Osteoblast (primary cell): Measurements from ENCODE around the gene SLC35E4. TPM values are rescaled to one million over a fixed set of nuclear protein-coding genes. Genes with fewer than 3 reads are reported as not detected.

ENCODE experiments used
- DNase-seq: peaks from one replicate; pipeline ENCODE4 v3.0.0; 2011; ENCODE audit warnings: low spot score, mixed read lengths; ENCODE audit not compliant: insufficient read length; ENCODE audit errors: missing footprints
- H2AFZ ChIP-seq: 2 replicates; pipeline ENCODE4 v1.6.0; 2011; ENCODE audit warnings: mild to moderate bottlenecking, low read length
- H3K27ac ChIP-seq: 2 replicates; pipeline ENCODE4 v1.5.1; 2011; ENCODE audit warnings: mild to moderate bottlenecking, low read depth, low read length, moderate library complexity
- H3K27me3 ChIP-seq: 2 replicates; pipeline ENCODE4 v1.6.0; 2012; ENCODE audit warnings: mild to moderate bottlenecking, control low read depth, inconsistent platforms, low read length, moderate library complexity; ENCODE audit not compliant: insufficient read depth
- H3K36me3 ChIP-seq: 2 replicates; pipeline ENCODE4 v1.5.1; 2011; ENCODE audit warnings: mild to moderate bottlenecking, low read length, control low read depth, moderate library complexity; ENCODE audit not compliant: insufficient read depth
- H3K4me1 ChIP-seq: 2 replicates; pipeline ENCODE4 v1.5.1; 2011; ENCODE audit warnings: mild to moderate bottlenecking, low read length, control low read depth, moderate library complexity; ENCODE audit not compliant: insufficient read depth
- H3K4me2 ChIP-seq: 2 replicates; pipeline ENCODE4 v1.6.0; 2011; ENCODE audit warnings: mild to moderate bottlenecking, low read length; ENCODE audit not compliant: insufficient read depth
- H3K4me3 ChIP-seq: fragments of 200-600 bp; sonication (generic); 3 replicates; pipeline ENCODE4 v1.5.1; 2012; ENCODE audit warnings: mild to moderate bottlenecking, low read length, inconsistent platforms; ENCODE audit not compliant: insufficient read depth
- H3K79me2 ChIP-seq: 2 replicates; pipeline ENCODE4 v1.6.0; 2012; ENCODE audit warnings: mild to moderate bottlenecking, low read length, control low read depth, inconsistent platforms; ENCODE audit not compliant: insufficient read depth
- H3K9me3 ChIP-seq: 2 replicates; pipeline ENCODE4 v1.5.1; 2011; ENCODE audit warnings: low read depth, low read length, control low read depth
- H4K20me1 ChIP-seq: 2 replicates; pipeline ENCODE4 v1.6.0; 2012; ENCODE audit warnings: mild to moderate bottlenecking, low read length, control low read depth; ENCODE audit not compliant: insufficient read depth
- CTCF ChIP-seq: IDR thresholded peaks from 2 replicates; pipeline ENCODE4 v1.5.1; 2011; ENCODE audit warnings: mild to moderate bottlenecking, low read depth, low read length, moderate library complexity; ENCODE audit errors: extremely low read depth
- total RNA-seq: library from RNA; depleted of rRNA; stranded (reverse); fragments of >200 nt; gene quantifications from 2 replicates; pipeline ENCODE4 v1.2.3, GENCODE V29; 2012

Gene SLC35E4
- total RNA-seq, 1 donor, result 13.0 TPM

- no peak for TF ChIP-seq CTCF
- no peaks in the 10 kb centered on the region for H3K79me2 ChIP-seq
- H3K27ac ChIP-seq, result no peak overlapping the region
- no peaks in the 10 kb centered on the region for H3K27me3 ChIP-seq
- H2AFZ ChIP-seq, result no peak overlapping the region
- no peak overlapping the region for H3K4me3 ChIP-seq
- no peak overlapping the region for H3K4me2 ChIP-seq
- DNase-seq, result no peak
- no peaks in the 10 kb centered on the region for H4K20me1 ChIP-seq
- no peaks in the 10 kb centered on the region for H3K9me3 ChIP-seq
- no peaks in the 10 kb centered on the region for H3K36me3 ChIP-seq
- no peaks in the 10 kb centered on the region for H3K4me1 ChIP-seq
Measured at GRCh38 chr22:30655532-30655931, 20.0 kb downstream of the SLC35E4 start.

- no peak for DNase-seq
Measured at GRCh38 chr22:30662040-30662439, 26.5 kb downstream of the SLC35E4 start.

GRCh38 chr22:30664798-30665197, 29.2 kb downstream of the SLC35E4 start:
- H3K4me3 ChIP-seq, result no peak overlapping the region
- H3K27ac ChIP-seq, result no peak overlapping the region
- peaks cover 14% of the 10 kb centered on the region for H3K4me1 ChIP-seq
- no peaks in the 10 kb centered on the region for H3K9me3 ChIP-seq
- H3K4me2 ChIP-seq, result no peak overlapping the region
- TF ChIP-seq CTCF, result no peak
- peaks cover 21% of the 10 kb centered on the region for H3K36me3 ChIP-seq
- no peaks in the 10 kb centered on the region for H3K27me3 ChIP-seq
- no peak overlapping the region for H2AFZ ChIP-seq
- no peak for DNase-seq
- H4K20me1 ChIP-seq, result no peaks in the 10 kb centered on the region
- peaks cover 15% of the 10 kb centered on the region for H3K79me2 ChIP-seq

More at GRCh38 chr22:30662040-30662439, 26.5 kb downstream of the SLC35E4 start:
- Histone ChIP-seq H3K79me2 (peaks cover 15% of the 10 kb centered on the region), H3K36me3 (peaks cover 21% of the 10 kb centered on the region), H4K20me1 (no peaks in the 10 kb centered on the region), H3K27ac (no peak overlapping the region), H2AFZ (no peak overlapping the region), H3K9me3 (no peaks in the 10 kb centered on the region), H3K27me3 (no peaks in the 10 kb centered on the region), H3K4me1 (peaks cover 6% of the 10 kb centered on the region), H3K4me3 (no peak overlapping the region), H3K4me2 (no peak overlapping the region)
- no peak for TF ChIP-seq CTCF

- no peak for DNase-seq
- Histone ChIP-seq H3K4me2 (no peak overlapping the region), H3K36me3 (peaks cover 21% of the 10 kb centered on the region), H3K4me3 (no peak overlapping the region), H4K20me1 (no peaks in the 10 kb centered on the region), H2AFZ (no peak overlapping the region), H3K27ac (no peak overlapping the region), H3K79me2 (peaks cover 15% of the 10 kb centered on the region), H3K27me3 (no peaks in the 10 kb centered on the region), H3K9me3 (no peaks in the 10 kb centered on the region), H3K4me1 (peaks cover 14% of the 10 kb centered on the region)
- no peak for TF ChIP-seq CTCF
Measured at GRCh38 chr22:30665266-30665665, 29.7 kb downstream of the SLC35E4 start.
